HepG2 (cell line): Measurements from ENCODE around the gene WDR81. TPM values are rescaled to one million over a fixed set of nuclear protein-coding genes. Genes with fewer than 3 reads are reported as not detected.
A peak's percentile ranks its signal among the peaks of the same experiment; 100 is the strongest.

ENCODE experiments used
- KDM6A ChIP-seq: IDR thresholded peaks from 2 replicates; pipeline ENCODE4 v1.6.1; 2016; ENCODE audit warnings: low read depth
- SNAI1 ChIP-seq: sonication (generic); formaldehyde crosslinking; IDR thresholded peaks from 2 replicates; pipeline ENCODE4 v1.5.0; 2020; ENCODE audit warnings: mild to moderate bottlenecking, missing genetic modification reagents, borderline replicate concordance
- TARDBP ChIP-seq: sonication (generic); formaldehyde crosslinking; IDR thresholded peaks from 2 replicates; pipeline ENCODE4 v1.8.0; 2022; ENCODE audit warnings: mild to moderate bottlenecking, missing genetic modification reagents
- U2AF2 ChIP-seq: fragments of 200-400 bp; formaldehyde crosslinking; IDR thresholded peaks from 2 replicates; pipeline ENCODE4 v1.6.1; 2017; ENCODE audit warnings: low read depth, mild to moderate bottlenecking, low read length
- ZFX ChIP-seq: sonication (generic); formaldehyde crosslinking; IDR thresholded peaks from 2 replicates; pipeline ENCODE4 v1.4.0; 2020; ENCODE audit warnings: mild to moderate bottlenecking, low read depth, missing genetic modification reagents, moderate library complexity
- ZNF138 ChIP-seq: sonication (generic); formaldehyde crosslinking; IDR thresholded peaks from 2 replicates; pipeline ENCODE4 v1.5.0; 2020; ENCODE audit warnings: mild to moderate bottlenecking, low read depth, missing genetic modification reagents
- ZNF256 ChIP-seq: sonication (generic); formaldehyde crosslinking; conservative IDR thresholded peaks from 2 replicates; pipeline ENCODE4 v1.4.0; 2020; ENCODE audit warnings: missing genetic modification reagents
- ZNF382 ChIP-seq: sonication (generic); formaldehyde crosslinking; IDR thresholded peaks from 2 replicates; pipeline ENCODE4 v1.5.0; 2020; ENCODE audit warnings: missing genetic modification reagents, mild to moderate bottlenecking, borderline replicate concordance
- ZNF672 ChIP-seq: sonication (generic); formaldehyde crosslinking; IDR thresholded peaks from 2 replicates; pipeline ENCODE4 v1.8.1; 2022; ENCODE audit warnings: missing genetic modification reagents
- polyA plus RNA-seq, 8 experiments: library from polyadenylated mRNA; depleted of rRNA in 3 of 8; stranded (reverse) in 7 of 8; unstranded in 1 of 8; fragments of >200 nt; fragmentation: Illumina TruSeq in 4 of 8; extraction: Trizol in 4 of 8; gene quantifications; 2 replicates each; pipeline versions ENCODE4 v1.2.1 to v1.2.3, GENCODE V29; 2011 to 2016; ENCODE audit warnings: low read depth in 4 of 8, missing spikeins in 1 of 8, mixed read lengths in 1 of 8; ENCODE audit not compliant: insufficient read depth in 1 of 8
- total RNA-seq, 5 experiments: library from RNA; depleted of rRNA; stranded (reverse); fragments of >200 nt; fragmentation: Illumina TruSeq; extraction: Trizol; gene quantifications; 2 replicates each; pipeline ENCODE4 v1.2.3, GENCODE V29; 2016; ENCODE audit warnings: low read depth in 1 of 5
- TF ChIP-seq, protein P1 (sequence below): IDR thresholded peaks from 2 replicates; pipeline ENCODE4 v1.6.1; 2016; ENCODE audit warnings: low read depth, missing genetic modification reagents, missing compliant biosample characterization
- TF ChIP-seq, protein P2 (sequence below): sonication (generic); formaldehyde crosslinking; IDR thresholded peaks from 2 replicates; pipeline ENCODE4 v1.4.0; 2020; ENCODE audit warnings: missing genetic modification reagents
- TF ChIP-seq, protein P3 (sequence below): IDR thresholded peaks from 2 replicates; pipeline ENCODE4 v1.6.1; 2016; ENCODE audit warnings: missing genetic modification reagents, missing compliant biosample characterization
- TF ChIP-seq, protein P4 (sequence below): sonication (generic); formaldehyde crosslinking; IDR thresholded peaks from 2 replicates; pipeline ENCODE4 v1.4.0; 2020; ENCODE audit warnings: mild to moderate bottlenecking, missing genetic modification reagents

The WDR81 gene
- total and polyA plus RNA-seq, 2 of the 13 experiments (the other 11 are each of a cell fraction or from before 2014, with no cell fraction given): 9.1 to 16.7 TPM

DNA sequence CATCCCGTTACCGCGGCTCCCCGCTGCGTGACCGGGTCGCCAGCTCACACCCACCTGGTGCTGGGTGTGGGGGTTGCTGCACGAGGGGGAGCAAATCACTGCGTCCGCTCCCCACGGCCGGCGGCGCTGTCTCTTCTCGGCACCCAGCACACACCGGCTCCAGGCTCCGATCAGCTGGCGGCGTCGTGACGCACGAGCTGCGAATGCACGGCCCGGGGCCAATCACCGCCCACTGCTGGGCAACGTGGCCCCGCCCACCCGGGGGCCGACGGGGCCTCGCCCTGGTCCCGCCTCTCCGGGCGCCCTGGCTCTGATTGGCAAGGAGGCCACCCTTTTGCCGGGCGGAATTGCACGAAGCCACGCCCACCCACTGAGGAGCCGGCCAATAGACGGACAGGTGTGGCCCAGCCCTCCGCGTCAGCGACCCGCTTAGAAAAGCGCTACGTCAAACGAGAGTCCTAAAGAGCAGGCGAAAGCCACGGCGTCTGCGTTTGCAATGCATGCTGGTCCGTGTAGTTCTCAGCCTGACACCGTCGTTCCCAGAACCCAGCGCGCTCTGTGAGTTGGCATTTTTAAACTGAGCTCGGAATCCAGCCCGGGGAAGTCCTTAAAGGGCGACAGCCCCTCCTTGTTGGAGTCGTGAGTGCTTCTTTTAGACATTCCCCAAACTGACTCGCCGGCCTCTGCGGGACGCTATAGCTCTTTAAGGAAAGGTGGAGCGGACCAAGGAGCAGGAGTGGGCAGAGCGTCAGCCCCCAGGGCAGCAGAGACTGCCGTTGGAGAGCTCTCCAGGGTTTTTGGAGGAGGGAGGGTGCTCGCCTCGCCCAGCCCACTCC, 8.2 kb upstream of the WDR81 start (continued):
- TF ChIP-seq, protein P1, sequence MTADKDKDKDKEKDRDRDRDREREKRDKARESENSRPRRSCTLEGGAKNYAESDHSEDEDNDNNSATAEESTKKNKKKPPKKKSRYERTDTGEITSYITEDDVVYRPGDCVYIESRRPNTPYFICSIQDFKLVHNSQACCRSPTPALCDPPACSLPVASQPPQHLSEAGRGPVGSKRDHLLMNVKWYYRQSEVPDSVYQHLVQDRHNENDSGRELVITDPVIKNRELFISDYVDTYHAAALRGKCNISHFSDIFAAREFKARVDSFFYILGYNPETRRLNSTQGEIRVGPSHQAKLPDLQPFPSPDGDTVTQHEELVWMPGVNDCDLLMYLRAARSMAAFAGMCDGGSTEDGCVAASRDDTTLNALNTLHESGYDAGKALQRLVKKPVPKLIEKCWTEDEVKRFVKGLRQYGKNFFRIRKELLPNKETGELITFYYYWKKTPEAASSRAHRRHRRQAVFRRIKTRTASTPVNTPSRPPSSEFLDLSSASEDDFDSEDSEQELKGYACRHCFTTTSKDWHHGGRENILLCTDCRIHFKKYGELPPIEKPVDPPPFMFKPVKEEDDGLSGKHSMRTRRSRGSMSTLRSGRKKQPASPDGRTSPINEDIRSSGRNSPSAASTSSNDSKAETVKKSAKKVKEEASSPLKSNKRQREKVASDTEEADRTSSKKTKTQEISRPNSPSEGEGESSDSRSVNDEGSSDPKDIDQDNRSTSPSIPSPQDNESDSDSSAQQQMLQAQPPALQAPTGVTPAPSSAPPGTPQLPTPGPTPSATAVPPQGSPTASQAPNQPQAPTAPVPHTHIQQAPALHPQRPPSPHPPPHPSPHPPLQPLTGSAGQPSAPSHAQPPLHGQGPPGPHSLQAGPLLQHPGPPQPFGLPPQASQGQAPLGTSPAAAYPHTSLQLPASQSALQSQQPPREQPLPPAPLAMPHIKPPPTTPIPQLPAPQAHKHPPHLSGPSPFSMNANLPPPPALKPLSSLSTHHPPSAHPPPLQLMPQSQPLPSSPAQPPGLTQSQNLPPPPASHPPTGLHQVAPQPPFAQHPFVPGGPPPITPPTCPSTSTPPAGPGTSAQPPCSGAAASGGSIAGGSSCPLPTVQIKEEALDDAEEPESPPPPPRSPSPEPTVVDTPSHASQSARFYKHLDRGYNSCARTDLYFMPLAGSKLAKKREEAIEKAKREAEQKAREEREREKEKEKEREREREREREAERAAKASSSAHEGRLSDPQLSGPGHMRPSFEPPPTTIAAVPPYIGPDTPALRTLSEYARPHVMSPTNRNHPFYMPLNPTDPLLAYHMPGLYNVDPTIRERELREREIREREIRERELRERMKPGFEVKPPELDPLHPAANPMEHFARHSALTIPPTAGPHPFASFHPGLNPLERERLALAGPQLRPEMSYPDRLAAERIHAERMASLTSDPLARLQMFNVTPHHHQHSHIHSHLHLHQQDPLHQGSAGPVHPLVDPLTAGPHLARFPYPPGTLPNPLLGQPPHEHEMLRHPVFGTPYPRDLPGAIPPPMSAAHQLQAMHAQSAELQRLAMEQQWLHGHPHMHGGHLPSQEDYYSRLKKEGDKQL (CRISPR knock-in tag): no peak
- no peak for TF ChIP-seq ZNF382 (CRISPR knock-in tag)
- no peak for TF ChIP-seq ZNF256 (CRISPR knock-in tag)
- no peak for TF ChIP-seq TARDBP
- no peak for TF ChIP-seq U2AF2
- 0 out of 2 replicates have a peak, but pooled peaks have one; percentile 30 for TF ChIP-seq ZNF138 (CRISPR knock-in tag)
- no peak for TF ChIP-seq ZNF672
- TF ChIP-seq, protein P2, sequence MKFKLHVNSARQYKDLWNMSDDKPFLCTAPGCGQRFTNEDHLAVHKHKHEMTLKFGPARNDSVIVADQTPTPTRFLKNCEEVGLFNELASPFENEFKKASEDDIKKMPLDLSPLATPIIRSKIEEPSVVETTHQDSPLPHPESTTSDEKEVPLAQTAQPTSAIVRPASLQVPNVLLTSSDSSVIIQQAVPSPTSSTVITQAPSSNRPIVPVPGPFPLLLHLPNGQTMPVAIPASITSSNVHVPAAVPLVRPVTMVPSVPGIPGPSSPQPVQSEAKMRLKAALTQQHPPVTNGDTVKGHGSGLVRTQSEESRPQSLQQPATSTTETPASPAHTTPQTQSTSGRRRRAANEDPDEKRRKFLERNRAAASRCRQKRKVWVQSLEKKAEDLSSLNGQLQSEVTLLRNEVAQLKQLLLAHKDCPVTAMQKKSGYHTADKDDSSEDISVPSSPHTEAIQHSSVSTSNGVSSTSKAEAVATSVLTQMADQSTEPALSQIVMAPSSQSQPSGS (CRISPR knock-in tag): peak; percentile 79
- TF ChIP-seq KDM6A: no peak
- TF ChIP-seq, protein P3, sequence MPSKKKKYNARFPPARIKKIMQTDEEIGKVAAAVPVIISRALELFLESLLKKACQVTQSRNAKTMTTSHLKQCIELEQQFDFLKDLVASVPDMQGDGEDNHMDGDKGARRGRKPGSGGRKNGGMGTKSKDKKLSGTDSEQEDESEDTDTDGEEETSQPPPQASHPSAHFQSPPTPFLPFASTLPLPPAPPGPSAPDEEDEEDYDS (CRISPR knock-in tag): peak; percentile 88
- peak; percentile 36; the same call in 1 of the 2 replicates for TF ChIP-seq ZFX (CRISPR knock-in tag)
- TF ChIP-seq, protein P4, sequence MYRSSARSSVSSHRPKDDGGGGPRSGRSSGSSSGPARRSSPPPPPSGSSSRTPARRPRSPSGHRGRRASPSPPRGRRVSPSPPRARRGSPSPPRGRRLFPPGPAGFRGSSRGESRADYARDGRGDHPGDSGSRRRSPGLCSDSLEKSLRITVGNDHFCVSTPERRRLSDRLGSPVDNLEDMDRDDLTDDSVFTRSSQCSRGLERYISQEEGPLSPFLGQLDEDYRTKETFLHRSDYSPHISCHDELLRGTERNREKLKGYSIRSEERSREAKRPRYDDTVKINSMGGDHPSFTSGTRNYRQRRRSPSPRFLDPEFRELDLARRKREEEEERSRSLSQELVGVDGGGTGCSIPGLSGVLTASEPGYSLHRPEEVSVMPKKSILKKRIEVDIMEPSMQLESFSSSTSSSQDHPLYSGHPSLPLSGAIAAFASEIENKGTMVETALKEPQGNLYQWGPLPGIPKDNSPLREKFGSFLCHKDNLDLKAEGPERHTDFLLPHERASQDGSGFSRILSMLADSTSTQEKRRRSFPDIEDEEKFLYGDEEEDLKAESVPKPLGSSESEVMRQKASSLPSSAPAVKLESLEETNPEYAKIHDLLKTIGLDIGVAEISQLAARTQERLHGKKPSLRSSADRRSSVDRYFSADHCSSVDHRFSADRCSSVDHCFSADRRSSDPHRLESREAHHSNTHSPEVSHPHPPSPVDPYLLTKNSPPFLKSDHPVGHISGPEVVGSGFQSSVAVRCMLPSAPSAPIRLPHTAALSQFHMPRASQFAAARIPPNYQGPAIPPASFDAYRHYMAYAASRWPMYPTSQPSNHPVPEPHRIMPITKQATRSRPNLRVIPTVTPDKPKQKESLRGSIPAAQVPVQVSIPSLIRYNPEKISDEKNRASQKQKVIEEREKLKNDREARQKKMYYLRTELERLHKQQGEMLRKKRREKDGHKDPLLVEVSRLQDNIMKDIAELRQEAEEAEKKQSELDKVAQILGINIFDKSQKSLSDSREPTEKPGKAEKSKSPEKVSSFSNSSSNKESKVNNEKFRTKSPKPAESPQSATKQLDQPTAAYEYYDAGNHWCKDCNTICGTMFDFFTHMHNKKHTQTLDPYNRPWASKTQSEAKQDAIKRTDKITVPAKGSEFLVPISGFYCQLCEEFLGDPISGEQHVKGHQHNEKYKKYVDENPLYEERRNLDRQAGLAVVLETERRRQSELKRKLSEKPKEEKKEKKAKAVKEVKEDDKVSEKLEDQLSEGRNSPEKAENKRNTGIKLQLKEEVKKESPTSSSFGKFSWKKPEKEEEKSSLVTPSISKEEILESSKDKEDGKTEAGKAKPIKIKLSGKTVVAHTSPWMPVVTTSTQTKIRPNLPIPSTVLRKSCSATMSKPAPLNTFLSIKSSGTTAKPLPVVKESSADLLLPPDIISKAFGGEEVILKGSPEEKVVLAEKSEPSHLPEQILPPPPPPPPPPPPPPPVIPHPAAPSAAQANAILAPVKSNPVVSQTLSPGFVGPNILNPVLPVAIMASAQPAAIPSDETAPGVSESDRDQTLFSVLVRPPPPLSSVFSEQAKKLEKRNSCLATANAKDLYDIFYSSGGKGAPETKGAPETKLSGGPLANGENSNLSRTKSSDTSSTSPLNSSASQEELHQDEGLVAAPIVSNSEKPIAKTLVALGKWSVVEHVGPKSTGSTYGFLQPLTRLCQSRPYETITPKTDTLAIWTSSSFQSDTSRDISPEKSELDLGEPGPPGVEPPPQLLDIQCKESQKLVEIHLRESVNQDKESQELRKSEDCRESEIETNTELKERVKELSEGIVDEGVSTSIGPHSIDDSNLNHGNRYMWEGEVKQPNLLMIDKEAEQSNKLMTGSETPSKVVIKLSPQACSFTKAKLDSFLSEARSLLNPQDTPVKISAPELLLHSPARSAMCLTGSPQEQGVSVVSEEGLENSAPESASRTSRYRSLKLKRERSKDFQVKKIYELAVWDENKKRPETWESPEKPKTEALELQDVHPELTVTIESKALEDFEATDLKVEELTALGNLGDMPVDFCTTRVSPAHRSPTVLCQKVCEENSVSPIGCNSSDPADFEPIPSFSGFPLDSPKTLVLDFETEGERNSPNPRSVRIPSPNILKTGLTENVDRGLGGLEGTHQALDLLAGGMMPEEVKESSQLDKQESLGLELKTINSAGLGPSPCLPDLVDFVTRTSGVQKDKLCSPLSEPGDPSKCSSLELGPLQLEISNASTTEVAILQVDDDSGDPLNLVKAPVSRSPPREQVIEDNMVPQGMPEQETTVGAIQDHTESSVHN (CRISPR knock-in tag): no peak
- no peak for TF ChIP-seq SNAI1 (CRISPR knock-in tag)
